HCT116 (cell line): ENCODE results near the gene PPM1F. TPM values are rescaled to one million over a fixed set of nuclear protein-coding genes. Genes with fewer than 3 reads are reported as not detected.

Experiments
- ATAC-seq: fragments of 200-7000 bp; cut with Tn5 transposase; 2 replicates; pipeline ENCODE4 v1.9.1; 2020; ENCODE audit warnings: mild to moderate bottlenecking, moderate library complexity
- BruUV-seq: library from RNA; stranded (reverse); fragments of 400-500 nt; replicated peaks from 2 replicates; lab custom pipeline; 2021; lab: Mats Ljungman, UMichigan
- CTCF ChIA-PET: fragments of 300-600 bp; sonication (Branson Sonifier 250); formaldehyde crosslinking; loops from one replicate; lab custom pipeline; 2021; ENCODE audit warnings: antibody characterized with exemption; lab: Charles Lee
- POLR2A ChIA-PET: fragments of 300-600, 350-600 bp; sonication (Branson Sonifier 250); formaldehyde crosslinking; loops from one replicate; lab custom pipeline; 2021; ENCODE audit warnings: antibody characterized with exemption; lab: Charles Lee
- RAD21 ChIA-PET, 2 experiments: fragments of 300-600 bp; sonication (Branson Sonifier 250); formaldehyde crosslinking; loops; one replicate each; lab custom pipeline; 2023; ENCODE audit warnings: low total read pairs in 2 of 2; ENCODE audit not compliant: uncharacterized antibody in 2 of 2, unreplicated experiment in 2 of 2, low non-redundant PET in 1 of 2; lab: Charles Lee
- DNase-seq: peaks from one replicate; pipeline ENCODE4 v3.0.0-alpha.2; 2010; ENCODE audit warnings: low read depth, low spot score
- H2AFZ ChIP-seq: fragments of 200-600 bp; shearing (Covaris generic), sonication (generic); 2 replicates; pipeline ENCODE4 v1.6.1; 2017; ENCODE audit warnings: low read depth, mixed run types, mixed read lengths, antibody characterized with exemption, low read length; ENCODE audit not compliant: poor library complexity, severe bottlenecking
- H3K27ac ChIP-seq: 2 replicates; pipeline ENCODE4 v1.5.1; 2012; ENCODE audit warnings: low read depth, low read length
- H3K27me3 ChIP-seq: fragments of 200-600 bp; sonication (generic); 2 replicates; pipeline ENCODE4 v1.6.1; 2016; ENCODE audit warnings: mixed run types, low read length, mixed read lengths; ENCODE audit not compliant: insufficient read depth
- H3K36me3 ChIP-seq, 2 experiments: fragments of 200-500 bp in 1 of 2; fragments of 200-600 bp in 1 of 2; sonication (Bioruptor generic) in 1 of 2; sonication (generic) in 1 of 2; 2 replicates each; pipeline versions ENCODE4 v1.5.1 to v1.6.1; 2014 to 2016; ENCODE audit warnings: low read length in 2 of 2, inconsistent platforms in 1 of 2, mixed read lengths in 1 of 2, mixed run types in 1 of 2; ENCODE audit not compliant: insufficient read depth in 2 of 2, control insufficient read depth in 1 of 2
- H3K4me1 ChIP-seq, 2 experiments: fragments of 200-600 bp in 1 of 2; sonication (generic) in 1 of 2; 2 replicates each; pipeline versions ENCODE4 v1.5.1 to v1.6.1; 2012 to 2017; ENCODE audit warnings: low read length in 2 of 2, inconsistent platforms in 1 of 2, mild to moderate bottlenecking in 1 of 2, mixed read lengths in 1 of 2, mixed run types in 1 of 2, moderate library complexity in 1 of 2; ENCODE audit not compliant: insufficient read depth in 2 of 2, control insufficient read depth in 1 of 2
- H3K4me2 ChIP-seq: fragments of 200-600 bp; sonication (generic); 2 replicates; pipeline ENCODE4 v1.6.1; 2017; ENCODE audit warnings: mixed run types, low read length, mixed read lengths
- H3K4me3 ChIP-seq, 2 experiments: fragments of 200-600 bp in 1 of 2; sonication (generic) in 1 of 2; replicated peaks in 1 of 2; 2 replicates each; pipeline ENCODE4 v1.5.1; 2011 to 2016; ENCODE audit warnings: low read length in 2 of 2, control low read depth in 1 of 2, low read depth in 1 of 2, mild to moderate bottlenecking in 1 of 2, mixed read lengths in 1 of 2, mixed run types in 1 of 2
- H3K79me2 ChIP-seq: fragments of 200-600 bp; sonication (generic); 2 replicates; pipeline ENCODE4 v1.6.1; 2017; ENCODE audit warnings: mild to moderate bottlenecking, mixed run types, low read length, moderate library complexity, mixed read lengths; ENCODE audit not compliant: insufficient read depth
- H3K9ac ChIP-seq: fragments of 200-600 bp; sonication (generic); 2 replicates; pipeline ENCODE4 v1.6.1; 2016; ENCODE audit warnings: low read length, mixed read lengths
- H3K9me2 ChIP-seq: fragments of 200-600 bp; sonication (generic), shearing (Covaris generic); 2 replicates; pipeline ENCODE4 v1.6.1; 2017; ENCODE audit warnings: mixed run types, mild to moderate bottlenecking, moderate library complexity; ENCODE audit not compliant: insufficient read depth
- H3K9me3 ChIP-seq, 2 experiments: fragments of 200-500 bp in 1 of 2; fragments of 200-600 bp in 1 of 2; sonication (Bioruptor generic) in 1 of 2; sonication (generic) in 1 of 2; 2 replicates each; pipeline ENCODE4 v1.6.1; 2014 to 2017; ENCODE audit warnings: low read length in 2 of 2, mixed read lengths in 2 of 2, inconsistent platforms in 1 of 2, low read depth in 1 of 2, mild to moderate bottlenecking in 1 of 2, mixed run types in 1 of 2, moderate library complexity in 1 of 2; ENCODE audit not compliant: control insufficient read depth in 1 of 2, insufficient read depth in 1 of 2
- H4K20me1 ChIP-seq: fragments of 200-600 bp; sonication (generic), shearing (Covaris generic); 2 replicates; pipeline ENCODE4 v1.6.1; 2017; ENCODE audit warnings: mixed run types, mild to moderate bottlenecking, moderate library complexity; ENCODE audit not compliant: insufficient read depth
- CEBPB ChIP-seq: IDR thresholded peaks from 2 replicates; pipeline ENCODE4 v1.6.1; 2012; ENCODE audit warnings: low read depth
- EGR1 ChIP-seq: IDR thresholded peaks from 2 replicates; pipeline ENCODE4 v1.6.1; 2012; ENCODE audit warnings: low read depth
- ELF1 ChIP-seq: IDR thresholded peaks from 2 replicates; pipeline ENCODE4 v1.6.1; 2012; ENCODE audit warnings: low read depth, borderline replicate concordance
- EZH2 ChIP-seq: fragments of 200-600 bp; sonication (generic); IDR thresholded peaks from 2 replicates; pipeline ENCODE4 v1.6.1; 2017; ENCODE audit warnings: antibody characterized with exemption, mixed run types
- POLR2A ChIP-seq: IDR thresholded peaks from 2 replicates; pipeline ENCODE4 v1.7.0; 2011; ENCODE audit warnings: borderline replicate concordance; ENCODE audit not compliant: insufficient read depth, insufficient read length; ENCODE audit errors: extremely low read depth
- POLR2AphosphoS5 ChIP-seq: IDR thresholded peaks from 2 replicates; pipeline ENCODE4 v1.6.1; 2011; ENCODE audit warnings: mild to moderate bottlenecking, low read depth, low read length, moderate library complexity
- RAD21 ChIP-seq: IDR thresholded peaks from 2 replicates; pipeline ENCODE4 v1.6.1; 2012; ENCODE audit warnings: low read depth, mild to moderate bottlenecking
- REST ChIP-seq: IDR thresholded peaks from 2 replicates; pipeline ENCODE4 v1.6.1; 2012; ENCODE audit warnings: low read depth
- SIN3A ChIP-seq: IDR thresholded peaks from 2 replicates; pipeline ENCODE4 v1.6.1; 2012; ENCODE audit warnings: low read depth
- SP1 ChIP-seq: IDR thresholded peaks from 2 replicates; pipeline ENCODE4 v1.6.1; 2012; ENCODE audit warnings: low read depth
- SRF ChIP-seq: IDR thresholded peaks from 2 replicates; pipeline ENCODE4 v1.6.1; 2012; ENCODE audit warnings: low read depth
- YY1 ChIP-seq: IDR thresholded peaks from 2 replicates; pipeline ENCODE4 v1.6.1; 2011; ENCODE audit warnings: low read length, low read depth, moderate library complexity, mild to moderate bottlenecking; ENCODE audit not compliant: insufficient replicate concordance; ENCODE audit errors: extremely low read depth
- ZBTB33 ChIP-seq: IDR thresholded peaks from 2 replicates; pipeline ENCODE4 v1.6.1; 2011; ENCODE audit warnings: mild to moderate bottlenecking, low read length, moderate library complexity; ENCODE audit not compliant: insufficient replicate concordance; ENCODE audit errors: extremely low read depth
- ZFX ChIP-seq: fragments of 450-650 bp; IDR thresholded peaks from 2 replicates; pipeline ENCODE4 v1.6.1; 2017
- intact Hi-C: fragments of 100-400 bp; cut with micrococcal nuclease; formaldehyde crosslinking; loops from 2 replicates; pipeline ENCODE4 v1.10.0; 2022
- total RNA-seq: library from RNA; stranded (reverse); gene quantifications from one replicate; pipeline ENCODE4 v1.2.1, GENCODE V29; 2021; ENCODE audit not compliant: unreplicated experiment
- TF ChIP-seq, protein P1 (sequence below): IDR thresholded peaks from 2 replicates; pipeline ENCODE4 v1.6.1; 2012
- TF ChIP-seq, protein P2 (sequence below), 3 experiments: fragments of 200-600 bp in 1 of 3; sonication (generic) in 1 of 3; IDR thresholded peaks in 2 of 3; conservative IDR thresholded peaks in 1 of 3; 2 replicates each; pipeline ENCODE4 v1.5.1; 2012 to 2017; ENCODE audit warnings: low read depth in 2 of 3, low read length in 2 of 3, antibody characterized with exemption in 1 of 3, borderline replicate concordance in 1 of 3, control low read depth in 1 of 3, mild to moderate bottlenecking in 1 of 3, mixed read lengths in 1 of 3, mixed run types in 1 of 3, moderate library complexity in 1 of 3; ENCODE audit not compliant: insufficient read depth in 1 of 3
- TF ChIP-seq, protein P3 (sequence below): IDR thresholded peaks from 2 replicates; pipeline ENCODE4 v1.6.1; 2012

PPM1F gene
- total RNA-seq, 1 experiment from 2014 or later: 27.3 TPM

- ChIA-PET RAD21 (no interaction called here), POLR2A (no interaction called here), CTCF (no interaction called here)
- ATAC-seq (no peak), DNase-seq (no peak)
- Histone ChIP-seq H3K79me2 (no peaks in the 10 kb centered on the region), H3K4me2 (no peak overlapping the region), H3K9me2 (no peaks in the 10 kb centered on the region), H3K9me3 (no peaks in the 10 kb centered on the region), H3K4me3 (no peak overlapping the region), H3K4me1 (no peaks in the 10 kb centered on the region), H3K36me3 (no peaks in the 10 kb centered on the region), H3K9ac (no peak overlapping the region), H4K20me1 (no peaks in the 10 kb centered on the region), H3K27me3 (no peaks in the 10 kb centered on the region), H2AFZ (no peak overlapping the region), H3K27ac (no peak overlapping the region)
- TF ChIP-seq ZBTB33: no peak
- no peak for TF ChIP-seq REST
- TF ChIP-seq, protein P1, sequence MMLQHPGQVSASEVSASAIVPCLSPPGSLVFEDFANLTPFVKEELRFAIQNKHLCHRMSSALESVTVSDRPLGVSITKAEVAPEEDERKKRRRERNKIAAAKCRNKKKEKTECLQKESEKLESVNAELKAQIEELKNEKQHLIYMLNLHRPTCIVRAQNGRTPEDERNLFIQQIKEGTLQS: no peak
- no peak for TF ChIP-seq SIN3A
- TF ChIP-seq SRF: no peak
- TF ChIP-seq ELF1: no peak
- no peak for TF ChIP-seq EZH2
- TF ChIP-seq, protein P2, sequence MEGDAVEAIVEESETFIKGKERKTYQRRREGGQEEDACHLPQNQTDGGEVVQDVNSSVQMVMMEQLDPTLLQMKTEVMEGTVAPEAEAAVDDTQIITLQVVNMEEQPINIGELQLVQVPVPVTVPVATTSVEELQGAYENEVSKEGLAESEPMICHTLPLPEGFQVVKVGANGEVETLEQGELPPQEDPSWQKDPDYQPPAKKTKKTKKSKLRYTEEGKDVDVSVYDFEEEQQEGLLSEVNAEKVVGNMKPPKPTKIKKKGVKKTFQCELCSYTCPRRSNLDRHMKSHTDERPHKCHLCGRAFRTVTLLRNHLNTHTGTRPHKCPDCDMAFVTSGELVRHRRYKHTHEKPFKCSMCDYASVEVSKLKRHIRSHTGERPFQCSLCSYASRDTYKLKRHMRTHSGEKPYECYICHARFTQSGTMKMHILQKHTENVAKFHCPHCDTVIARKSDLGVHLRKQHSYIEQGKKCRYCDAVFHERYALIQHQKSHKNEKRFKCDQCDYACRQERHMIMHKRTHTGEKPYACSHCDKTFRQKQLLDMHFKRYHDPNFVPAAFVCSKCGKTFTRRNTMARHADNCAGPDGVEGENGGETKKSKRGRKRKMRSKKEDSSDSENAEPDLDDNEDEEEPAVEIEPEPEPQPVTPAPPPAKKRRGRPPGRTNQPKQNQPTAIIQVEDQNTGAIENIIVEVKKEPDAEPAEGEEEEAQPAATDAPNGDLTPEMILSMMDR (IDR thresholded peaks at IDR 0.05 in 2 of 3, conservative IDR thresholded peaks at IDR 0.05 in 1 of 3; ENCODE audit: borderline replicate concordance in 1 of 3, insufficient read depth in 1 of 3, low read depth in 2 of 3, low read length in 2 of 3): no peak
- TF ChIP-seq, protein P3, sequence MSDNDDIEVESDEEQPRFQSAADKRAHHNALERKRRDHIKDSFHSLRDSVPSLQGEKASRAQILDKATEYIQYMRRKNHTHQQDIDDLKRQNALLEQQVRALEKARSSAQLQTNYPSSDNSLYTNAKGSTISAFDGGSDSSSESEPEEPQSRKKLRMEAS: no peak
- no peak for TF ChIP-seq CEBPB
- TF ChIP-seq EGR1: no peak
- TF ChIP-seq POLR2AphosphoS5: no peak
- TF ChIP-seq POLR2A: no peak
- no peak for TF ChIP-seq ZFX
- TF ChIP-seq SP1: no peak
- no peak for TF ChIP-seq YY1
- no peak for TF ChIP-seq RAD21
- intact Hi-C loops: no loop called here
- no TSS peak for BruUV-seq
Observed at GRCh38 chr22:21916309-21916918, 36.2 kb downstream of the PPM1F start.
